ENCODE results near the gene SHMT1. TPM values are rescaled to one million over a fixed set of nuclear protein-coding genes. Genes with fewer than 3 reads are reported as not detected.
"Not testable (repeated sequence)": the region's sequence is repeated elsewhere in the genome, so short reads cannot be mapped to it uniquely, and the experiment has no call there.

The SHMT1 gene
- total RNA-seq (2021; fragmentation: NEBNext Ultra II Directional; extraction: Animal tissue kit (Norgen Biotek cat#: 25700)) = 10 to 100 TPM in 5 of 6 experiments, 1 to 10 TPM in 1; 7.9 to 18.5 (median 16.2) TPM
- long read RNA-seq, transcript SHMT1-201 (12 exons, 2,464 nt) = major isoform, 8 of 13 reads
- long read RNA-seq, partial matches to known transcripts = 1 of 13 reads
- long read RNA-seq, other reads (novel, unspliced or antisense) = 2 of 13 reads

GRCh38 chr17:18363101-18364049 lies at the start of gene SHMT1:
TSS of gene SHMT1 (minus strand) at chr17:18363550. CDS start at chr17:18355981, 7,569 bp downstream.
- Mint-ChIP-seq H3K4me3 (peak within 1 kb of the TSS; percentile 88), H3K4me1 (ENCODE audit: low read depth) (peaks cover 15% of the 10 kb centered on the region), H3K36me3 (ENCODE audit: low read depth) (no peaks in the 10 kb centered on the region), H3K27ac (peak within 1 kb of the TSS; percentile 68; the same call in 1 of the 2 replicates), H3K9me3 (no peaks in the 10 kb centered on the region), H3K27me3 (ENCODE audit: insufficient read depth) (no peaks in the 10 kb centered on the region)
- no peak for TF ChIP-seq CTCF (IDR thresholded peaks at IDR 0.05)
- DNase-seq = peak; percentile 81

DNA sequence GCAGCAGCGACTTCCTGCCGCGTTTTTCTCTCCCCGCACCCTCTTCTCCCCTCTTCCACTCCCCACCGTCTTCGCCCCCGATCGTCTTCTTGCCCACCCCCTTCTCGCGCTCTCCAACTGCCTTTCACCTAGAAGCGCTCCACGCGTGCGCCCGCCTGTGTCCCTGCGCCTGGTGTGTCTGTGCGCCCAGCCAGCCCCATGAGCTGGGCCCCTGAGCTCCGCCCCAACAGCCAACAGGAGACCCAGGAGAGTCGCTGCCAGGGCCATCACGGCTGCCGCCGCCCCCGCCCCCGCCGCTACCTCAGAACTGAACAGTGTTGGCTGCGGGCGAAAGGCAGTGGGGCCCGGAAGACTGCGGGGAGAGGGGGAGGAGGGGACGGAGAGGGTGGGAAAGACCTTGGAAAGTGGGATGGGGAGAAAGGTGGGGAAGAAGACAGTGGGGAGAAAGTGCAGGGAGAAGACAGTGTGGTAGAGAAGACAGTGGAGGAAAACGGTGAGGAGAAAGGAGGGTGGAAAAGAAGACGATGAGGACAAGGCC lies 48.7 kb upstream of the SHMT1 start:
- H3K4me1 Mint-ChIP-seq (ENCODE audit: low read depth) = peaks cover 24% of the 10 kb centered on the region
- not testable (repeated sequence) for H3K27me3 Mint-ChIP-seq (ENCODE audit: insufficient read depth); H3K4me3 Mint-ChIP-seq; H3K27ac Mint-ChIP-seq; DNase-seq; H3K36me3 Mint-ChIP-seq (ENCODE audit: low read depth); H3K9me3 Mint-ChIP-seq

DNA sequence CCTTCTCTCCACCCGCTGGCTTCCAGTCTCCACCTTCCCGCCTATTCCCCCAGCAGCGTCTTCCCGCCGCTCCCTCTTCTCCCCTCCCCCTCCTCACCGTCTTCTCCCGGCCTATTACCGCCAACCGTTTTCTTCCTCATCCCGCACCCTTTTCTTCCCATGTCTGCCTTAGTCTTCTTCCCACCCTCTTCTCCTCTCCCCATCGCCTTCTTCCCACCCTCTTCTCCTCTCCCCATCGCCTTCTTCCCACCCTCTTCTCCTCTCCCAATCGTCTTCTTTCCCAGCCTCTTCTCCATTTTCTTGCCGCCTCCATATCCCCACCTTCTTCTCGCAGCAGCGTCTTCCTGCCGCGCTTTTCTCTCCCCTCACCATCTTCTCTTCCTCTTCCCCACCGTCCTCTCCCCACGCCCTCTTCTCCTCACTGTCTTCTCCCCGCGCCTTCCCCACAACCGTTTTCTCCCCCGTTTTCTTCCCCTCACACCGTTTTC lies 48.1 kb upstream of the SHMT1 start:
- not testable (repeated sequence) for H3K9me3 Mint-ChIP-seq; H3K36me3 Mint-ChIP-seq (ENCODE audit: low read depth); H3K27me3 Mint-ChIP-seq (ENCODE audit: insufficient read depth)
- Mint-ChIP-seq H3K4me3 (peak overlapping the region; percentile 99), H3K4me1 (ENCODE audit: low read depth) (peaks cover 24% of the 10 kb centered on the region), H3K27ac (peak overlapping the region; percentile 95)
- peak; percentile 32 for DNase-seq

DNA sequence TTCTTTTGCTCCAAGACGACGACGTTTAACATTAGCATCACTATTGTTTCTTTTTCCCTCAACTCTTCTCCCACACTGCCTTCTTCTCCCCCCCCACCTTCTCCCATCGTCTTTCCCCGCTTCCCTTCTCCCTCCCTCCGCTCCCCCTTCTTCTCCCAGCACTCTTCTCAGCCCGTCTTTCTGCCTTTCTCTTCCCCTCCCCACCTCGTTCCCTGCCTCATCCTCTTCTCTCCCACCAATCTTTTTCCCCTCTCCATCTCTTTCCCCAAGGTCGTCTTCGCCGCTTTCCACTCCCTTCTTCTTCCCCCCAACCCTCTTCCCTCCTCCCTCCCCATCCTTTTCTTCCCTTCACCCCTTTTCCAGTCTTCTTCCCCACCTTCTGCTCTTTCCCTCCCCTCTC lies 47.4 kb upstream of the SHMT1 start:
- not testable (repeated sequence) for H3K9me3 Mint-ChIP-seq; H3K36me3 Mint-ChIP-seq (ENCODE audit: low read depth); DNase-seq; H3K27me3 Mint-ChIP-seq (ENCODE audit: insufficient read depth)
- Mint-ChIP-seq H3K4me3 (peak overlapping the region; percentile 99), H3K4me1 (ENCODE audit: low read depth) (peaks cover 24% of the 10 kb centered on the region), H3K27ac (peak overlapping the region; percentile 95)

DNA sequence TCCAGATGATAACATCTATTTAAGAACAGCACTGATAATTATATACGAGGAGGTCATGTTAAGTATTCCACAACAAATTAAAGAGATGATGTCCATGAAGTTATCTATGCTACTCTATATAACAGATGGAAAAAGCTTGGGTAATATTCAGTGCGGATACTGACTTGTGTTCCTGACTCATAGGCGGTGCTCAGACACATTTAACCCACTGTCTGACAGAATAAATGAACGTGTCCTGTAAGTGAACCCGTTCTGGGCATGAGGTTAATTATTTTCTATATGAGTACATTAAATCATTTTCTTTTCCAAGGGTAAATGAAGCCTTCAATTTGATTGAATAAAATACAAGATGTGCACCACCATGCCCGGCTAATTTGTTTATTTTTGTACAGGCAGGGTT lies 46.0 kb upstream of the SHMT1 start:
- H3K27ac Mint-ChIP-seq; H3K36me3 Mint-ChIP-seq (ENCODE audit: low read depth); DNase-seq; H3K9me3 Mint-ChIP-seq; H3K27me3 Mint-ChIP-seq (ENCODE audit: insufficient read depth): not testable (repeated sequence)
- peak overlapping the region; percentile 46; the same call in 1 of the 2 replicates for H3K4me3 Mint-ChIP-seq
- H3K4me1 Mint-ChIP-seq (ENCODE audit: low read depth) = peaks cover 24% of the 10 kb centered on the region

DNA sequence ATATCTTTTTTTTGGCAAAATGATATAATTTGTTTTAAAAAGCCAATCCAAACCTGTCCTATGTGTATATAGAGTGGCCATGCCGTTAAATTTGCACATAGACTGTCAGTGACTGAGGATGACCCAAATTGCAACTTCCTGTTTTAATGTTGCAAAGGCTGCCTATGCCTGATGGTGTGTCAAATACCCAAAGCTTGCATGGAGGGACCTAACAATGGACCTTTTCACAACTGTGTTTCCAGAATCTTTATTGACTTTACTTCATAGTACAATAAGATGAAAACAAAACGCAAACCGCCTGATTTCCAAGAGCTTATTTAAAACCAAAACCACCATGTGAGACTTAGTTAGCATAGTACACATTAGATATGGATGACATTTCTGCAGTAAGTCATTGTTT lies 45.6 kb upstream of the SHMT1 start:
- peaks cover 23% of the 10 kb centered on the region for H3K4me1 Mint-ChIP-seq (ENCODE audit: low read depth)
- not testable (repeated sequence) for H3K27me3 Mint-ChIP-seq (ENCODE audit: insufficient read depth); H3K36me3 Mint-ChIP-seq (ENCODE audit: low read depth); H3K4me3 Mint-ChIP-seq; DNase-seq; H3K9me3 Mint-ChIP-seq; H3K27ac Mint-ChIP-seq

DNA sequence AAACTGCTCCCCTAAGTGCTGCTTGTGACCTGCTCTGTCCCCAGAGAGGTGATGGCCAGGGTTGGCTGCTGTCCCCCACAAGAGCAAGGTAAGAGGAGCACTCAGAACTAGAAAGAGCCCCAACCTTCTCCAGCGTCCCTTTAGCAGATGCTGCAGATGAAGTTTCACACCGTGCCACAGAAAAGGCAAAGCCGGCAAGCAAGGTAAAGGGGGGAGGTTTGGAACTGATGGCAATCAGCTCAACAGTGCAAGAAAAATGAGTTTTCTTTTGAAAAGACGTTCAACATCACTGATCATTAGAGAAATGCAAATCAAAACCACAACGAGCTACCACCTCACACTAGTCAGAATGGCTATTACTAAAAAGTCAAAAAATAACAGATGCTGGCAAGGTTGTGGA lies 40.3 kb upstream of the SHMT1 start:
- not testable (repeated sequence) for H3K4me3 Mint-ChIP-seq; H3K9me3 Mint-ChIP-seq; DNase-seq; H3K27me3 Mint-ChIP-seq (ENCODE audit: insufficient read depth); H3K36me3 Mint-ChIP-seq (ENCODE audit: low read depth); H3K4me1 Mint-ChIP-seq (ENCODE audit: low read depth); H3K27ac Mint-ChIP-seq

GRCh38 chr17:18403166-18403565 lies 39.8 kb upstream of the SHMT1 start:
- not testable (repeated sequence) for H3K9me3 Mint-ChIP-seq; H3K27me3 Mint-ChIP-seq (ENCODE audit: insufficient read depth); DNase-seq; H3K36me3 Mint-ChIP-seq (ENCODE audit: low read depth); H3K4me1 Mint-ChIP-seq (ENCODE audit: low read depth); H3K4me3 Mint-ChIP-seq; H3K27ac Mint-ChIP-seq

- H3K27me3 Mint-ChIP-seq (ENCODE audit: insufficient read depth); H3K27ac Mint-ChIP-seq; DNase-seq; H3K4me3 Mint-ChIP-seq; H3K9me3 Mint-ChIP-seq; H3K4me1 Mint-ChIP-seq (ENCODE audit: low read depth); H3K36me3 Mint-ChIP-seq (ENCODE audit: low read depth): not testable (repeated sequence)
Measured at GRCh38 chr17:18401872-18402590, 38.7 kb upstream of the SHMT1 start.

DNA sequence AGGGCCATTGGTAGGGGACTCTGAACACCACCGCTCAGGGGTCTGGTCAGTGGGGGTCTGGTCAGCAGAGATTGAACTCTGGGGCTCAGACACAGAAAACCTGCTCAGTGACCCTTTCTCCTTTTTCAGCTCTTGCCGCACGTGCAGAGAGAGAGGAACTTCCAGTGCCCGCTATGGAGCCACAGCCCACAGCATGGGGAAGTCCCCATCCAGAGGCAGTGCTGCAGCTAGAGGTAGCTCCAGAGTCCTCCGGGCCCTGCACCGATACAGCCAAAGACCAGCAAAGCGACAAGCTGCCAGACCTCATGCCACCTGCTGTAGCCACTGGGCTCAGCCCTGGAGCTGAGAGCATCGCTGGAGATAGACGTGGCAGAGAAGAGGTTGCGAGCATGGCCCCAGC lies 25.4 kb upstream of the SHMT1 start:
- peaks cover 29% of the 10 kb centered on the region for H3K27me3 Mint-ChIP-seq (ENCODE audit: insufficient read depth)
- H3K27ac Mint-ChIP-seq; H3K9me3 Mint-ChIP-seq; H3K4me3 Mint-ChIP-seq; H3K4me1 Mint-ChIP-seq (ENCODE audit: low read depth); H3K36me3 Mint-ChIP-seq (ENCODE audit: low read depth); DNase-seq: not testable (repeated sequence)

DNA sequence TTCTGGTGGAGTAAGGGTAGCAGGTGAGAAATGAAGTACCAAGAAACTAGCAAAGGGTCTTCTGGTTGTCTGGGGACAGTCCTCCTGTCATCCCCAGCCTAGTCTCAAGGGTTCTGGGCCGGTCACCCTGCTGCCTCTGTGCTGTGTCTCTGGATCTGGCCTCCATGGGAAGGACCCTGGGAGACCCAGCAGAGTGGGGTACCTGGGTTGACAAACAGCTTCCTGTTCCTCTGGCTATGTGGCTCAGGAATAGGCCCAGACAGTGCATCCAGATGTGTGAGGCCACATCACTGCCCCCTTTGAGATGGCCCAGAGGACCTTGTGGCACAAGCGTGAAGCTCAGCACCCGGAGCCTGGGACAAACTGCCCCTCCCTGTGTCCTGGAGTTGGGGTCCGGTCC lies 24.9 kb upstream of the SHMT1 start:
- peaks cover 29% of the 10 kb centered on the region for H3K27me3 Mint-ChIP-seq (ENCODE audit: insufficient read depth)
- H3K4me1 Mint-ChIP-seq (ENCODE audit: low read depth); H3K9me3 Mint-ChIP-seq; H3K36me3 Mint-ChIP-seq (ENCODE audit: low read depth); H3K27ac Mint-ChIP-seq; H3K4me3 Mint-ChIP-seq; DNase-seq: not testable (repeated sequence)

GRCh38 chr17:18387583-18387982 lies 24.2 kb upstream of the SHMT1 start:
- not testable (repeated sequence) for H3K36me3 Mint-ChIP-seq (ENCODE audit: low read depth); H3K27ac Mint-ChIP-seq; H3K4me1 Mint-ChIP-seq (ENCODE audit: low read depth); H3K9me3 Mint-ChIP-seq; H3K4me3 Mint-ChIP-seq; DNase-seq
- H3K27me3 Mint-ChIP-seq (ENCODE audit: insufficient read depth) = peaks cover 29% of the 10 kb centered on the region
